Measurements from ENCODE around the gene ARMC12. TPM values are rescaled to one million over a fixed set of nuclear protein-coding genes. Genes with fewer than 3 reads are reported as not detected.

Gene ARMC12
- total and polyA plus RNA-seq, 5 donors = 0.31 to 0.32 TPM; not detected in 3

GRCh38 chr6:35718911-35719381 is 17.9 kb upstream of the ARMC12 start:
- no peaks in the 10 kb centered on the region for H3K27me3 ChIP-seq (ENCODE audit: control insufficient read depth, insufficient read depth)
- peak overlapping the region; percentile 40 for H3K27ac ChIP-seq (ENCODE audit: low read length)
- intact Hi-C loops (cut with DNase I) = no loop called here
- peak in 2 of 3 donors; percentile 39 to 75 for DNase-seq
- H3K9me3 ChIP-seq (ENCODE audit: control insufficient read depth, low read length) = no peaks in the 10 kb centered on the region
- no peak overlapping the region for H3K4me3 ChIP-seq (ENCODE audit: low read length)
- peaks cover 28% of the 10 kb centered on the region for H3K4me1 ChIP-seq (ENCODE audit: control insufficient read depth, insufficient read depth, low read length)
- peak; percentile 13 to 53 for ATAC-seq
- WGBS = 67% methylated on average over 2 of the region's 2 CpGs

- H3K27me3 ChIP-seq (ENCODE audit: control insufficient read depth, insufficient read depth) = no peaks in the 10 kb centered on the region
- peak in 1 of 2 donors; percentile 60 for ATAC-seq
- no peak for DNase-seq
- no peak overlapping the region for H3K4me3 ChIP-seq (ENCODE audit: low read length)
- intact Hi-C loops (cut with DNase I) = no loop called here
- H3K4me1 ChIP-seq (ENCODE audit: control insufficient read depth, insufficient read depth, low read length) = peaks cover 33% of the 10 kb centered on the region
- H3K27ac ChIP-seq (ENCODE audit: low read length) = peak overlapping the region; percentile 43
- WGBS = 30% methylated on average over 5 of the region's 5 CpGs
- H3K9me3 ChIP-seq (ENCODE audit: control insufficient read depth, low read length) = no peaks in the 10 kb centered on the region
Measured at GRCh38 chr6:35719404-35719829, 17.4 kb upstream of the ARMC12 start.

- H3K27me3 ChIP-seq (ENCODE audit: control insufficient read depth, insufficient read depth) = no peaks in the 10 kb centered on the region
- 6% methylated on average over 21 of the region's 21 CpGs for WGBS
- intact Hi-C loops (cut with DNase I) = no loop called here
- peak; percentile 65 to 79 for ATAC-seq
- H3K9me3 ChIP-seq (ENCODE audit: control insufficient read depth, low read length) = no peaks in the 10 kb centered on the region
- peak overlapping the region; percentile 43 for H3K27ac ChIP-seq (ENCODE audit: low read length)
- peak; percentile 53 to 84 (median 82) for DNase-seq
- H3K4me3 ChIP-seq (ENCODE audit: low read length) = no peak overlapping the region
- H3K4me1 ChIP-seq (ENCODE audit: control insufficient read depth, insufficient read depth, low read length) = peaks cover 35% of the 10 kb centered on the region
Measured at GRCh38 chr6:35719830-35720733, 16.8 kb upstream of the ARMC12 start.

GRCh38 chr6:35722121-35722761 is 14.6 kb upstream of the ARMC12 start:
- ATAC-seq (peak; percentile 15 to 25), DNase-seq (peak; percentile 67 to 87 (median 77))
- 48% methylated on average over 10 of the region's 10 CpGs for WGBS
- Histone ChIP-seq H3K4me1 (ENCODE audit: control insufficient read depth, insufficient read depth, low read length) (peaks cover 52% of the 10 kb centered on the region), H3K27me3 (ENCODE audit: control insufficient read depth, insufficient read depth) (no peaks in the 10 kb centered on the region), H3K4me3 (ENCODE audit: low read length) (no peak overlapping the region), H3K9me3 (ENCODE audit: control insufficient read depth, low read length) (no peaks in the 10 kb centered on the region), H3K27ac (ENCODE audit: low read length) (peak overlapping the region; percentile 89)
- intact Hi-C loops (cut with DNase I) = no loop called here

GRCh38 chr6:35723587-35723986 is 13.2 kb upstream of the ARMC12 start:
- WGBS = 88% methylated on average over 2 of the region's 2 CpGs
- H3K27me3 ChIP-seq (ENCODE audit: control insufficient read depth, insufficient read depth) = no peaks in the 10 kb centered on the region
- H3K27ac ChIP-seq (ENCODE audit: low read length) = peak overlapping the region; percentile 67
- H3K4me3 ChIP-seq (ENCODE audit: low read length) = no peak overlapping the region
- ATAC-seq (no peak), DNase-seq (no peak)
- peaks cover 51% of the 10 kb centered on the region for H3K4me1 ChIP-seq (ENCODE audit: control insufficient read depth, insufficient read depth, low read length)
- H3K9me3 ChIP-seq (ENCODE audit: control insufficient read depth, low read length) = no peaks in the 10 kb centered on the region
- intact Hi-C loops (cut with DNase I) = no loop called here

GRCh38 chr6:35724059-35724458 is 12.8 kb upstream of the ARMC12 start:
- Histone ChIP-seq H3K27ac (ENCODE audit: low read length) (peak overlapping the region; percentile 67), H3K4me1 (ENCODE audit: control insufficient read depth, insufficient read depth, low read length) (peaks cover 50% of the 10 kb centered on the region), H3K27me3 (ENCODE audit: control insufficient read depth, insufficient read depth) (no peaks in the 10 kb centered on the region), H3K4me3 (ENCODE audit: low read length) (no peak overlapping the region), H3K9me3 (ENCODE audit: control insufficient read depth, low read length) (no peaks in the 10 kb centered on the region)
- DNase-seq (no peak), ATAC-seq (no peak)
- WGBS = 85% methylated on average over 4 of the region's 4 CpGs
- intact Hi-C loops (cut with DNase I) = loop anchor here in 1 of 4 donors (2.0 kb wide), 1 partner anchor 35 kb away; the partner anchor contains the start of gene FKBP5

GRCh38 chr6:35724471-35724870 is 12.4 kb upstream of the ARMC12 start:
- H3K4me3 ChIP-seq (ENCODE audit: low read length) = no peak overlapping the region
- intact Hi-C loops (cut with DNase I) = loop anchor here in 1 of 4 donors (2.0 kb wide), 1 partner anchor 36 kb away; the partner anchor contains the start of gene FKBP5
- DNase-seq (no peak), ATAC-seq (no peak)
- H3K4me1 ChIP-seq (ENCODE audit: control insufficient read depth, insufficient read depth, low read length) = peaks cover 51% of the 10 kb centered on the region
- 88% methylated on average over 2 of the region's 2 CpGs for WGBS
- H3K9me3 ChIP-seq (ENCODE audit: control insufficient read depth, low read length) = no peaks in the 10 kb centered on the region
- H3K27ac ChIP-seq (ENCODE audit: low read length) = peak overlapping the region; percentile 67
- no peaks in the 10 kb centered on the region for H3K27me3 ChIP-seq (ENCODE audit: control insufficient read depth, insufficient read depth)

- 59% methylated on average over 5 of the region's 5 CpGs for WGBS
- intact Hi-C loops (cut with DNase I) = loop anchor here in 3 of 4 donors (2.0 to 5.0 kb wide), 3 partner anchors 36 to 123 kb away; partner anchors contain the start of gene FKBP5 (in 3 of the 3)
- Histone ChIP-seq H3K27me3 (ENCODE audit: control insufficient read depth, insufficient read depth) (no peaks in the 10 kb centered on the region), H3K4me1 (ENCODE audit: control insufficient read depth, insufficient read depth, low read length) (peaks cover 50% of the 10 kb centered on the region), H3K4me3 (ENCODE audit: low read length) (no peak overlapping the region), H3K9me3 (ENCODE audit: control insufficient read depth, low read length) (no peaks in the 10 kb centered on the region), H3K27ac (ENCODE audit: low read length) (peak overlapping the region; percentile 97)
- no peak for ATAC-seq
- no peak for DNase-seq
Measured at GRCh38 chr6:35725081-35725708, 11.6 kb upstream of the ARMC12 start.

- intact Hi-C loops (cut with DNase I) = loop anchor here in 3 of 4 donors (2.0 to 5.0 kb wide), 3 partner anchors 37 to 124 kb away; partner anchors contain the start of gene FKBP5 (in 3 of the 3)
- Histone ChIP-seq H3K9me3 (ENCODE audit: control insufficient read depth, low read length) (no peaks in the 10 kb centered on the region), H3K4me3 (ENCODE audit: low read length) (no peak overlapping the region), H3K27me3 (ENCODE audit: control insufficient read depth, insufficient read depth) (no peaks in the 10 kb centered on the region), H3K4me1 (ENCODE audit: control insufficient read depth, insufficient read depth, low read length) (peaks cover 48% of the 10 kb centered on the region), H3K27ac (ENCODE audit: low read length) (peak overlapping the region; percentile 97)
- DNase-seq (peak; percentile 71 to 88 (median 76)), ATAC-seq (peak; percentile 40 to 43)
- 30% methylated on average over 11 of the region's 11 CpGs for WGBS
Measured at GRCh38 chr6:35725721-35726438, 11.0 kb upstream of the ARMC12 start.

Data from right cardiac atrium (tissue), 5 donors.